Stimulated activated effector memory CD8-positive, alpha-beta T cell treated with anti-CD3 and anti-CD28 coated beads, Interleukin-12 subunit alpha, Interleukin-12 subunit beta, amount 100 ng/mL, for 72 hours (primary cell): ENCODE data around the gene ARID5B.

ENCODE experiments used
- ATAC-seq: fragments of 150-1000 bp; cut with Tn5 transposase; 2 replicates; pipeline ENCODE4 v1.10.0; 2021
- DNase-seq, 2 donors: peaks; one replicate each; pipeline ENCODE4 v3.0.0; 2021 to 2022; ENCODE audit warnings: low spot score in 2 of 2
- H3K27ac Mint-ChIP-seq: one replicate; pipeline ENCODE4 v1.8.0; 2022; ENCODE audit warnings: mild to moderate bottlenecking, mixed read lengths
- H3K36me3 Mint-ChIP-seq: one replicate; pipeline ENCODE4 v1.8.0; 2022; ENCODE audit warnings: mild to moderate bottlenecking, mixed read lengths
- H3K4me1 Mint-ChIP-seq: one replicate; pipeline ENCODE4 v1.8.0; 2022; ENCODE audit warnings: mixed read lengths
- H3K4me3 Mint-ChIP-seq: one replicate; pipeline ENCODE4 v1.8.0; 2022; ENCODE audit warnings: mild to moderate bottlenecking, mixed read lengths
- H3K9me3 Mint-ChIP-seq: one replicate; pipeline ENCODE4 v1.8.0; 2022; ENCODE audit warnings: mixed read lengths

The ARID5B gene

DNA sequence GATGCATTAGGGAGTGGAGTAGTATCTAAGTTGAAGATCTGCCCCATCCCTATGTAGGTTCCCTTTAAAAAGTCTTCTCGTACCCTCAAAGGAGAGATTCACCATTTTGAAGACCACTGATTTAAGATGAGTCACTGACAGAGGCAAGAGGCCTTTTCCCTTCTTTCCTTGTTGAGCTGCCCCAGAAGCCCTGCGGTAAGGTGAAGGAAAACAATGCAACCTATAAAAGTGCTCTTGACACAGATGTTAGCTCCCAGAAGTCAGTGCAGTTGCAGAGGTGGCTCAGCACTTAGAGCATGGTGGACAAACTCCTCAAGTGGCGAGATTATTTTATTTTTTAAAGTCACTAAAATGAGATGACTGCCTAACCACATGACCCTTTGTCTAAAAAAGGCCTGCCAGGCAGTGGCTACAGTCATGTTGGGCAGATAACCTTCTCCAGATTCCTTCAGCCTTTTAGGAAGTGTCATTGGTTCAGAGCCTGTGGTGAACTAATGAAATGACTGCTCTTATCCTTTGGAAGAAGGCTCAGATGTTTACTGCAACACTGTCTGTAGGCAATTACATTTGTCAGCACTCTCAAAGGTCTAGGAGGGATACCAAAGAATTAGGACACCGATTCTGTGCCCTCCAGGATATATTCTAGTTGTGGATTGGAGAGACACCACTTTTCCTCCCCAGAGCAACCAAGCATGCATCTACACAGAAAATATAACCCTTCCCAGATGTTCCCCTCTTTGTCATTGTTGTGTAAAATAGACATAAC is 88.7 kb downstream of the ARID5B start:
- H3K36me3 Mint-ChIP-seq = peaks cover 51% of the 10 kb centered on the region
- no peak overlapping the region for H3K27ac Mint-ChIP-seq
- H3K9me3 Mint-ChIP-seq = no peaks in the 10 kb centered on the region
- DNase-seq (no peak), ATAC-seq (no peak)
- peaks cover 80% of the 10 kb centered on the region for H3K4me1 Mint-ChIP-seq
- no peak overlapping the region for H3K4me3 Mint-ChIP-seq

DNA sequence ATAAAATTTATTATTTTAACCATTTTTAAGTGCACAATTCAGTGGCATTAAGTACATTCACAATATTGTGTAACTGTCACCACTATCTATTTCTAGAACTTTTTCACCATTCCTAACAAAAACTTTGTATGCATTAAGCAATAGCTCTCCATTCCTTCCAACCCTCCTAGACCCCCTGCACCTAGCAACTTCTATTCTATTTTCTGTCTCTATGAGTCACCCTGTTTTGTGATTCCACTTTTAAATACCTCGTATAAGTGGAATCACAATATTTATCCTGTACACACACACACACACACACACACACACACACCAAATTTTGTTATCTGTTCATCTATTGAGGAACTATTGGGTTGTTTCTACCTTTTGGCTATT is 89.2 kb downstream of the ARID5B start:
- Mint-ChIP-seq H3K27ac (no peak overlapping the region), H3K4me3 (no peak overlapping the region), H3K9me3 (no peaks in the 10 kb centered on the region), H3K36me3 (peaks cover 51% of the 10 kb centered on the region), H3K4me1 (peaks cover 80% of the 10 kb centered on the region)
- ATAC-seq = no peak
- DNase-seq = no peak

DNA sequence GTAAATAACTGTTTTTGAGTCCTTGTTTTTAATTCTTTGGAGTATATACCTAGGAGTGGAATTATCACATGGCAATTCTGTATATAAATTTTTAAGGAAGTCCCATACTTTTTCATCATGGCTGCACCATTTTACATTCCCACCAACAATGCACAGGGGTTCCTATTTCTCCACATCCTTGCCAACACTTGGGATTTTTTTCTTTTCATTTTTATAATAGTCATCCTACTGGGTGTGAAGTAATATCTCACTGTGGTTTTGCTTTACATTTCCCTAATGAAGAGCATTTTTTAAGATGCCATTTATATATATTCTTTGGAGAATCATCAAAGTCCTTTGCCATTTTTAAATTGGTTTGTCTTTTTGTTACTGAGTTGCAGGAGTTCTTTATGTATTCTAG is 89.7 kb downstream of the ARID5B start:
- Mint-ChIP-seq H3K4me3 (no peak overlapping the region), H3K36me3 (peaks cover 51% of the 10 kb centered on the region), H3K4me1 (peaks cover 78% of the 10 kb centered on the region), H3K9me3 (no peaks in the 10 kb centered on the region), H3K27ac (peak overlapping the region; percentile 95)
- DNase-seq (no peak), ATAC-seq (no peak)

DNA sequence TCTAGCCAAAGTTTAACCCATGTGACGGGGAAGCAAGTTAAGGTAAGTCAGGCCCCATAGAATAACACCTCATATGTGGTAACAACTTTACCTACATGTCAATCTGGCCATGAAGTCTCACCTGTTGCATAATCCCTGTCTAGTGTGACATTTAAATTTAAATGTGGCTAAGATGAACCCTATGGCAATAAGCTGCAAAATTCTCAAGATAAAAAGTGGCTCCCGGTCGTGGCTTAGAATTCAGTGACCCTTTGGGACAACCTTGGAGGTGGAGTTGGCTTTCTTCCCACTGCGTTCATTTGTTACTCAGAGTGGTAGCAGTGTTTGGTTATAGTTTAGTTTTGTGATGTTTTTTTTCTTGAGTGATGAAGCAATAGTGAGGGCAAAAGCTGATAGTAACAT is 90.6 kb downstream of the ARID5B start:
- DNase-seq (no peak), ATAC-seq (no peak)
- H3K4me1 Mint-ChIP-seq = peaks cover 77% of the 10 kb centered on the region
- H3K36me3 Mint-ChIP-seq = peaks cover 54% of the 10 kb centered on the region
- H3K9me3 Mint-ChIP-seq = no peaks in the 10 kb centered on the region
- peak overlapping the region; percentile 67 for H3K4me3 Mint-ChIP-seq
- peak overlapping the region; percentile 95 for H3K27ac Mint-ChIP-seq

DNA sequence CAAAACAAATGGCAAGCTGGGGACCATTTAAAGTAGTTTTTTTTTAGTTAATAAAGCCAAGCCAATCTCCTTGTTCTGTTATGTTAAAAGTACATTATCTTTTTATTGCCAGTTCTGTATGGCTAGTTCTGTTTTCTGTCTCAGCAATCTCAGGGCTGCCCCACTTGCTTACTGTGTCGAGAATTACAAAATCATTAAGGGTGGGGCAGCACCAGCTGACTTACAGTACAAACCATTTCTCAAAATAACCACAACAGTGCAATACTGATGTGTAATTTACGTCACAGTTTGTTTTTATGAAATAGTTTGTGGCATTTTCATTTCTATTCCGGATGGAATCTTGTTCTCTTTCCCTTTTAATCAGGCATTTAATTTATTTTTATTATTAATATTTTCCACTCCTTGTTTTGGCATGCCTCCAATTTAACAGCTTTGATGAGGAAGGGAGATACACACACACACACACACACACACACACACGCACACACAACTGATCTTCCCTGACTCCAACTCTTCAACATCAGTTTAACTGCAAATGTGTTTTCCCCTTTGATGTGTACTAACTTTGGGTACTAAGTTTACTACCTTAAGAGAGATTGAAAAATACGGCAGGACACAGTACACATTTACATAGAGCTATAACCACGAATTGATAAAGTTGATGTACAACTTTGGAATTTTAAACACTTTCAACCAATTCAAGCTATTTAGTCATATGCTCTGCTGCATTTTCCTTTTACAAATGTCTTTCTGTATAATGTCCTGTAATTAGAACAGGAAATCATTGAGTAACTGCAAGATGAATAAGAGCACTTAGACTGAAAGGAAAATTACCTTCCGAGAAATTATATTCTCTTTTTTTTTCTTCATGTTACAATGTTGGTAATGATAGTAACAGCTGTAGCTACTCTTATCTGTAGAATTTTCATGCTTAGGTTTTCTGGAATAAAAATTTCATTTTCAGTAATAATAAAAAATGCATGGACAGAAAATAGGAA is 91.5 kb downstream of the ARID5B start:
- Mint-ChIP-seq H3K9me3 (no peaks in the 10 kb centered on the region), H3K4me1 (peaks cover 71% of the 10 kb centered on the region), H3K4me3 (peak overlapping the region; percentile 67), H3K36me3 (peaks cover 51% of the 10 kb centered on the region), H3K27ac (peak overlapping the region; percentile 95)
- DNase-seq = peak; percentile 17 to 72
- ATAC-seq = peak; percentile 71

DNA sequence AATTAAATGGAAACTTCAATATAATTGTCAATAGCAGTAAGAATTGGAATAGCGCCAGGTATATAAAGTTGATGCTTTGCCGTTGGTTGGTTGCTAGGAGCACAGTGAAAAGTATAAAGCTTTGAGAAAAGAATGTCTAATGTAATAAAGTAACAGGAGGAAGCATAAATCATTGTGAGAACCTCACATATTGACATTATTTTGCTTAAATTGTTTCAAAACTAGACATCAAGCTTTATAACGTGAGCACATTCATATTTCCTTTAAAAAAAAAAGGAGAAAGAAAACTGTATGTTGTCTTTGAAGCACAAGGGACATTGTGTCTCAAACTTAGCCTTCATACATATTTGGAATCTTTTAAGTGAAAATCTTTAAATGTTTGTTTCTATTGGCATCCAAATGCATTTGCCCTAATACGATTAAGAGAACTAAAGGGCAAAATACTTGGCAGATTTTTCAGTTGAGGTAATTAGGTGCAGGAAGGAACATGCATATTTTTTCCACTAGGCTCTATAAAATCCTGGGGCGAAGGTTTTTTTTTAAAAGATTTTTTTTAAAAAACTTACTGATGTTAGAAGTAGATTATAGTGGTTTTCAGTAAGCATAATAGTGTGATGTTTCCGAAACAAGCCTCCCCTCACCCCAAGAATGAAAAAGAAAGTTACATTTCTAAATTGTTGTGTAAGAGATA is 92.4 kb downstream of the ARID5B start:
- DNase-seq = no peak
- Mint-ChIP-seq H3K9me3 (no peaks in the 10 kb centered on the region), H3K27ac (peak overlapping the region; percentile 95), H3K36me3 (peaks cover 46% of the 10 kb centered on the region), H3K4me3 (peak overlapping the region; percentile 67), H3K4me1 (peaks cover 65% of the 10 kb centered on the region)
- no peak for ATAC-seq

DNA sequence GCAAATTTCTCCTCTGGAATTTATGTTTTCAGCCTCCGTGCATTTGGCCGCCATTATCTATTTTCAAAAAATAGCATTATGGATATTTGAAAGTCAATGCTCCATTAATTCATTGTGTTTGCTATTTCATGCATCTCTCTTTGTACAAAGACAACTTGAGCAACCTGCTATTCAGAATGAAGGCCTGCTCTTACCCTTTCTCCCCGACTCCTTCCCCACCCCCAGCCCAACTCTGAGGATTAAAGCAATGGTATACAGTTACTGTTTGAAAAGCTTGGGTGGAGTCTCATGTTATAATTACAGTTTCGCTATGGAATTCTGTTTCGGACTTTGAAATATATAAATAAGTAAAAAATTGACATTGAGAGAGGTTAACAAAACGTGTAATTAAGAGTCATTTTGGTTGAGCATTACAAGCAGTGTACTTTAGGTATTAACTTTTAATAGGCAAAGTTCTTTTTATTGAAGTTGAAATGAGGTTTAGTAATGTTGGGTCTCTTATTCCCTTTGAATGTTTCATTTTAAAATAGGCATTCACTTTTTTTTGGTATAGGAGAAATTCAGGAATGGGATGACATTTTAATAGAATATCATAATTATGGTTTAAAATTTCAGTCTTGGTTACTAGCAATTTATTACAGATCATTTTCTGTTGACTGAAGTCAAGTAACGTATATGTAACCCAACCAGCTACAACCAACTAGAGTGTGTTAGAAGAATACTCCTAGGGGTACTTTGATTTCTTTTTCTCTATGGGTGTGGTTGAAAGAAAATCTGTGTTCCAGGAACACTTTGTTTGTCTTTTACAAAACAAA is 93.1 kb downstream of the ARID5B start:
- H3K36me3 Mint-ChIP-seq = peaks cover 46% of the 10 kb centered on the region
- peaks cover 69% of the 10 kb centered on the region for H3K4me1 Mint-ChIP-seq
- no peak for ATAC-seq
- H3K27ac Mint-ChIP-seq = peak overlapping the region; percentile 95
- peak overlapping the region; percentile 67 for H3K4me3 Mint-ChIP-seq
- no peaks in the 10 kb centered on the region for H3K9me3 Mint-ChIP-seq
- DNase-seq = no peak

DNA sequence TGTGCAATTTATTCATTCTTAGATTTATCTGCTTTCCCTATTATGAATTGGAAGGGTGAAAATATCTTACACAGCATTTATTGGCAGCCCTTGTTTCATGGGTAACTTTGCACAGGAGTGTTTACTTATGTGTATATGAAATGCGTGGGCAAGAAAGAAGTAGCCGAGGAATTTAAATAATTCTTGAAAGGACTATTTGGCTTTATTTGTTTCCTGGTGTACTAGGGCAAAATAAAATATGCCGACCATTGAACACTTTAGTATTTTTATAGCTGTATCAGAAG is 93.7 kb downstream of the ARID5B start:
- no peak for ATAC-seq
- H3K4me1 Mint-ChIP-seq = peaks cover 68% of the 10 kb centered on the region
- no peak overlapping the region for H3K4me3 Mint-ChIP-seq
- no peak for DNase-seq
- no peaks in the 10 kb centered on the region for H3K9me3 Mint-ChIP-seq
- peaks cover 46% of the 10 kb centered on the region for H3K36me3 Mint-ChIP-seq
- no peak overlapping the region for H3K27ac Mint-ChIP-seq

DNA sequence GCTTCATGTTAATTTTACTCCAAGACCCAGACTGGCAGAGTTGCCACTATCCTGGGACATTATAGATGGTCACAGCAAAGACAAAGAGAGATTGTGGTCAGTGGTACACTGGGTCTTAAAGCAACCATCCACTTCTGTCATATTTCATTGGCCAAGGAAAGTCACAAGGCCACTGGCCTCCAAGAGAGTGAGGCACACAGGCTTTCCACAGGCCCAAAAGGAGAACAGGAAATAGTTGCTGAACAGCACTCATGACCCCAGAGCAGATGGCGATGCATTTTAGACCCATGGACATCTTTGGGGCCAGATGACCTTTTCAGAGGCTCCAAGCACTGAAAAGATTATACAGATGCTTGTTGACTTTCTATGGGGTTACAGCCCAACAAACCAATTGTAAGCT is 97.4 kb downstream of the ARID5B start:
- H3K27ac Mint-ChIP-seq = peak overlapping the region; percentile 40
- H3K9me3 Mint-ChIP-seq = peaks cover 3% of the 10 kb centered on the region
- no peak for ATAC-seq
- no peak overlapping the region for H3K4me3 Mint-ChIP-seq
- no peak for DNase-seq
- H3K4me1 Mint-ChIP-seq = peaks cover 56% of the 10 kb centered on the region
- peaks cover 43% of the 10 kb centered on the region for H3K36me3 Mint-ChIP-seq

DNA sequence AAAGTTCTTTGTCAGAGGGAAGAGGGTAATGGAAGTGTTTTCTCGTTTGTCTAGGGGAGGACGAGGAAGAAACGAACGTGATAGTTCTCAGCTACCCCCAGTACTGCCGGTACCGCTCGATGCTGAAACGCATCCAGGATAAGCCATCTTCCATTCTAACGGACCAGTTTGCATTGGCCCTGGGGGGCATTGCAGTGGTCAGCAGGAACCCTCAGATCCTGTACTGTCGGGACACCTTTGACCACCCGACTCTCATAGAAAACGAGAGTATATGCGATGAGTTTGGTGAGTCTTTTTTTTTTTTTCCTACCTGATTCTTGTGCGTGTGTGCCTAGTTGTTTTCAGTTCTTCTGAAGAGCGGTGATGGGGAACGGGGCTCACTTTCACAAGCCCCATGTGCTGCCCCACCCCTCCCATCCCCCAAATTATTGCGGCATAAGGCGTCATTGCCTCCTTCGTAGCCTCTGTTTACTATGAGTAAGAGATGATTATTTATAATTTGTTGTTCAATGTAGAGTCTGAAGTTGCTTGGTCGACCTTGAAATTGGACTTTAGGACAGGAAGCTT is 98.6 kb downstream of the ARID5B start:
- DNase-seq (no peak), ATAC-seq (peak; percentile 32)
- Mint-ChIP-seq H3K9me3 (peaks cover 3% of the 10 kb centered on the region), H3K36me3 (peaks cover 49% of the 10 kb centered on the region), H3K4me1 (peaks cover 58% of the 10 kb centered on the region), H3K27ac (peak overlapping the region; percentile 63), H3K4me3 (no peak overlapping the region)

DNA sequence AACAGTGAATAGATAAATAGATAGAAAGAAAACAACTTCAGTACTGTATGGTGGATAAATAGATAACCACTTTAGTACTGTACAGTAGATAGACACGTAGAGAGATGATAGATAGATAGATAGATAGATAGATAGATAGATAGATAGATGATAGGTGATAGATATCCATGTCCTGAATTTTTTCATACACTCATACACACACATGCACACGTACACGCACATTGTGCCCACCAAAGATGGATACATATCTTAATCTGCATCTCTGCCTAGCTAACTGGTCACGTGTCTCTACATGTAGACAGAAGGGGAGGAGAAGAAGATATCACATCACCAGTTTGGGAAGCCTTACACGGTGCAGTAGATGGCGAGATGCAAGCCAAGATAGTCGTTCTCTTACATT is 99.2 kb downstream of the ARID5B start:
- peaks cover 55% of the 10 kb centered on the region for H3K36me3 Mint-ChIP-seq
- ATAC-seq (no peak), DNase-seq (no peak)
- H3K4me3 Mint-ChIP-seq = no peak overlapping the region
- H3K4me1 Mint-ChIP-seq = peaks cover 55% of the 10 kb centered on the region
- H3K9me3 Mint-ChIP-seq = peaks cover 3% of the 10 kb centered on the region
- H3K27ac Mint-ChIP-seq = peak overlapping the region; percentile 63

DNA sequence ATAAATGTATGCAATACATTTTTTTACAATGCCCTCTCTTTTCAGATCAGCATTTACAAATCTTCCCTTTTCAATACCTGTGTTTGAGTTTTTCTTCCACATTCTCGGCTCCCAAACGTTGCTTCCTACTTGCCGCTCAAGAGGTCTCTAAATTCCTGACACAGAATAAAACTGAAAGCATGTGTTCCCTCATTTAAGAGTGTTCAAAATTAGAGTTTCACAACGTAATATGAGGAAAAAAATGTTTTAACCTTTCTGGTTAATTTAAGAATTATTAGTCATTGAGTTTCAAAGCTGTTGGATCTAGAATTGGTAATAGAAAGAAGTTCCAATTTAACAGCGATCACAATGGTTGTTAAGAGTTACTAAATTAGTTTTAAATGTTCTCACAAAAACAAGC is 100.4 kb downstream of the ARID5B start:
- H3K36me3 Mint-ChIP-seq = peaks cover 61% of the 10 kb centered on the region
- ATAC-seq = peak; percentile 69

DNA sequence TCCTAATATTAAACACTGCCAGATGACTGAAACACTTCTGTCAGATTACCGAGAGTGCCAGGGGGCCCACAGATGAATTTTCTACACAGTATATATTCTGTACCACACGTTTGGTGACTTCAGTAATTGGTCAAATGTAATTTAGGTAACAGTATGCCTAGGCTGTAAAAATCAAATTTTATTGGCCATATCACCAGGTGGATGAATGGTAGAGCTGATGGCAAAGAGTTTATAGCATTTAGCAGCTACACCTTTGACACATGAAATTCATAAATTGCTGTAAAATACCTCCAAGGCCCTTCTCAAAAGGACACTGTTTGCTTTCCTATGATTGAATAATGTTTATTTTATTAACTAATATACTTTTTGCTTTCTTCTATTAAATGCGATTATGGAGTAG is 101.3 kb downstream of the ARID5B start:
- Mint-ChIP-seq H3K36me3 (peaks cover 58% of the 10 kb centered on the region), H3K9me3 (peaks cover 3% of the 10 kb centered on the region), H3K4me3 (no peak overlapping the region), H3K27ac (peak overlapping the region; percentile 63), H3K4me1 (peaks cover 44% of the 10 kb centered on the region)
- DNase-seq (no peak), ATAC-seq (no peak)

More for the DNA sequence above, 100.4 kb downstream of the ARID5B start:
- Mint-ChIP-seq H3K4me1 (peaks cover 45% of the 10 kb centered on the region), H3K27ac (peak overlapping the region; percentile 63), H3K4me3 (peak overlapping the region; percentile 22), H3K9me3 (peaks cover 3% of the 10 kb centered on the region)
- DNase-seq = no peak

DNA sequence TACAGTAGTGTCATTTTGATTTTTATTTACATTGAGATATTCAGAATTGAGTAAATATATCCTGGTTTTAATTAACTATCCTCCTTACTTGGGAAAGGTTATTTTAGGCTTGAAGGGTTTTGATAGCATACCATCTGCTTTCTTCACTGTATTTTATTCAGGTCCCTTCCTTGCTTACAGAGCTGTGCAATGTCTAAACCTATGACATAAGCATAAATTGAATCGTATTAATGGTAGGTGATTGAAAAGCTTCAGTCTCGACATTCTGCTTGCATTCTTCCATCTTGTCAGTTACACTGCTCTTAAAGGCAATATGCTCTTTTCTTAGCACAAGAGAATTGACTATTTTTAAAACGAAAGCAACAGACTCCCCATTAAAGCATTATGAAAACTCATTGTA is 102.5 kb downstream of the ARID5B start:
- no peak for ATAC-seq
- Mint-ChIP-seq H3K9me3 (peaks cover 3% of the 10 kb centered on the region), H3K36me3 (peaks cover 62% of the 10 kb centered on the region), H3K4me1 (peaks cover 49% of the 10 kb centered on the region), H3K4me3 (no peak overlapping the region), H3K27ac (no peak overlapping the region)
- no peak for DNase-seq
